Peyer's patch (tissue), 4 donors: ENCODE measurements around the gene STUM. TPM values are rescaled to one million over a fixed set of nuclear protein-coding genes. Genes with fewer than 3 reads are reported as not detected.
"Not testable (repeated sequence)": the region's sequence is repeated elsewhere in the genome, so short reads cannot be mapped to it uniquely, and the experiment has no call there.

Source experiments
- DNase-seq, 3 donors: peaks; one replicate each; pipeline ENCODE4 v3.0.0-alpha.2; 2017 to 2019
- H3K27ac ChIP-seq, 4 donors: fragments of 200-600 bp; sonication (generic); one replicate each; pipeline ENCODE4 v1.5.1; 2016 to 2019
- H3K27me3 ChIP-seq, 2 donors: fragments of 200-600 bp; sonication (generic); one replicate each; pipeline ENCODE4 v1.5.1; 2019
- H3K36me3 ChIP-seq, 3 donors: fragments of 200-600 bp; sonication (generic); one replicate each; pipeline ENCODE4 v1.5.1; 2016 to 2019
- H3K4me1 ChIP-seq, 4 donors: fragments of 200-600 bp; sonication (generic); one replicate each; pipeline ENCODE4 v1.5.1; 2016 to 2019
- H3K4me3 ChIP-seq, 4 donors: fragments of 200-600 bp; sonication (generic); 1 replicate in 3 of 4; 2 replicates in 1 of 4; pipeline ENCODE4 v1.5.1; 2016 to 2019; ENCODE audit warnings: mild to moderate bottlenecking in 1 of 4
- H3K9me3 ChIP-seq, 4 donors: fragments of 200-600 bp; sonication (generic); one replicate each; pipeline ENCODE4 v1.5.1; 2016 to 2019; ENCODE audit warnings: mild to moderate bottlenecking in 1 of 4
- CTCF ChIP-seq, 6 experiments: fragments of 450-650 bp in 4 of 6; fragments of 200-600 bp in 2 of 6; sonication (generic) in 1 of 6; IDR thresholded peaks; one replicate each; pipeline ENCODE4 v1.5.1; 2017 to 2019; ENCODE audit warnings: antibody characterized with exemption in 6 of 6, mild to moderate bottlenecking in 3 of 6, moderate library complexity in 1 of 6
- POLR2A ChIP-seq, 2 donors: fragments of 450-650 bp; IDR thresholded peaks; one replicate each; pipeline ENCODE4 v1.5.1; 2017; ENCODE audit warnings: antibody characterized with exemption in 2 of 2, mild to moderate bottlenecking in 2 of 2, moderate library complexity in 2 of 2
- total RNA-seq, 4 donors: library from RNA; depleted of rRNA; stranded (reverse); fragments of >200 nt; gene quantifications; one replicate each; pipeline ENCODE4 v1.1.0, GENCODE V29; 2016

STUM gene
- total RNA-seq, 4 donors from 2014 or later, result 1.4 to 4.6 (median 2.9) TPM

- Histone ChIP-seq H3K4me3 (no peak overlapping the region), H3K9me3 (no peaks in the 10 kb centered on the region), H3K4me1 (no peaks in the 10 kb centered on the region), H3K36me3 (no peaks in the 10 kb centered on the region), H3K27ac (no peak overlapping the region), H3K27me3 (no peaks in the 10 kb centered on the region)
- DNase-seq, result peak in 1 of 3 donors; percentile 32
- TF ChIP-seq POLR2A (IDR thresholded peaks at IDR 0.05) (no peak), CTCF (IDR thresholded peaks at IDR 0.05) (no peak)
Measured at GRCh38 chr1:226596531-226597165, 48.1 kb downstream of the STUM start.

GRCh38 chr1:226597616-226598454, 49.3 kb downstream of the STUM start:
- no peaks in the 10 kb centered on the region for H3K4me1 ChIP-seq
- TF ChIP-seq POLR2A (IDR thresholded peaks at IDR 0.05) (no peak), CTCF (IDR thresholded peaks at IDR 0.05) (no peak)

GRCh38 chr1:226598455-226598849, 49.9 kb downstream of the STUM start:
- Histone ChIP-seq H3K4me1 (no peaks in the 10 kb centered on the region), H3K36me3 (no peaks in the 10 kb centered on the region), H3K4me3 (no peak overlapping the region), H3K27ac (no peak overlapping the region), H3K9me3 (no peaks in the 10 kb centered on the region), H3K27me3 (no peaks in the 10 kb centered on the region)
- DNase-seq, result peak in 1 of 3 donors; percentile 13
- TF ChIP-seq POLR2A (IDR thresholded peaks at IDR 0.05) (no peak), CTCF (IDR thresholded peaks at IDR 0.05) (no peak)

More at GRCh38 chr1:226597616-226598454, 49.3 kb downstream of the STUM start:
- Histone ChIP-seq H3K27ac (no peak overlapping the region), H3K36me3 (no peaks in the 10 kb centered on the region), H3K27me3 (no peaks in the 10 kb centered on the region), H3K9me3 (no peaks in the 10 kb centered on the region), H3K4me3 (no peak overlapping the region)
- DNase-seq, result peak in 1 of 3 donors; percentile 18

- not testable (repeated sequence) for H3K4me3 ChIP-seq, H3K27ac ChIP-seq, H3K27me3 ChIP-seq, H3K4me1 ChIP-seq, H3K36me3 ChIP-seq, H3K9me3 ChIP-seq
- peak in 1 of 3 donors; percentile 1 for DNase-seq
Measured at GRCh38 chr1:226598955-226599354, 50.4 kb downstream of the STUM start.

GRCh38 chr1:226599636-226600238, 51.2 kb downstream of the STUM start:
- Histone ChIP-seq H3K27ac (no peak overlapping the region), H3K27me3 (no peaks in the 10 kb centered on the region), H3K4me1 (peaks cover 0 to 8% (median 0%) of the 10 kb centered on the region in 4 donors), H3K9me3 (no peaks in the 10 kb centered on the region), H3K36me3 (no peaks in the 10 kb centered on the region), H3K4me3 (no peak overlapping the region)
- no peak for TF ChIP-seq CTCF (IDR thresholded peaks at IDR 0.05)
- DNase-seq, result peak in 1 of 3 donors; percentile 0

- TF ChIP-seq CTCF (IDR thresholded peaks at IDR 0.05), result no peak
- no peak for TF ChIP-seq POLR2A (IDR thresholded peaks at IDR 0.05)
Measured at GRCh38 chr1:226600254-226600653, 51.7 kb downstream of the STUM start.

More at GRCh38 chr1:226600254-226600653, 51.7 kb downstream of the STUM start:
- Histone ChIP-seq H3K4me3 (no peak overlapping the region), H3K4me1 (peaks cover 0 to 8% (median 0%) of the 10 kb centered on the region in 4 donors), H3K27ac (no peak overlapping the region), H3K27me3 (no peaks in the 10 kb centered on the region), H3K9me3 (no peaks in the 10 kb centered on the region), H3K36me3 (no peaks in the 10 kb centered on the region)
- peak in 1 of 3 donors; percentile 16 for DNase-seq
